Measurements from ENCODE around the gene CCDC86. TPM values are rescaled to one million over a fixed set of nuclear protein-coding genes. Genes with fewer than 3 reads are reported as not detected.

Gene CCDC86
- total and polyA plus RNA-seq, 9 of the 15 experiments (the other 6 are each of a cell fraction or from before 2014, with no cell fraction given): 4.6 to 102 (median 25.2) TPM

GRCh38 chr11:60848714-60849151 is 6.8 kb downstream of the CCDC86 start (continued):
- TF ChIP-seq TRIM24 (IDR thresholded peaks at IDR 0.05) (peak in 1 of 2 experiments; percentile 53; a peak in 1 of 4 replicates), MAFF (IDR thresholded peaks at IDR 0.05; ENCODE audit: low read length) (no peak), TAF7 (tag; IDR thresholded peaks at IDR 0.05) (no peak), GABPB2 (CRISPR knock-in tag; conservative IDR thresholded peaks at IDR 0.05) (no peak), ZNF75A (CRISPR knock-in tag; IDR thresholded peaks at IDR 0.05) (no peak), NUFIP1 (IDR thresholded peaks at IDR 0.05; ENCODE audit: partially characterized antibody) (no peak), ZFP30 (CRISPR knock-in tag; IDR thresholded peaks at IDR 0.05; ENCODE audit: borderline replicate concordance) (no peak), SRF (CRISPR knock-in tag; IDR thresholded peaks at IDR 0.05) (no peak), KAT8 (IDR thresholded peaks at IDR 0.05; ENCODE audit: low read depth) (no peak), CTCFL (IDR thresholded peaks at IDR 0.05; ENCODE audit: borderline replicate concordance, insufficient read depth, low read depth, low read length, poor library complexity, severe bottlenecking) (no peak), MTA2 (IDR thresholded peaks at IDR 0.05; ENCODE audit: low read depth) (no peak), ELF1 (tag; IDR thresholded peaks at IDR 0.05) (no peak), MAZ (CRISPR knock-in tag; conservative IDR thresholded peaks at IDR 0.05 in 1 of 2, IDR thresholded peaks at IDR 0.05 in 1 of 2) (peak; percentile 52 to 74; a peak in 2 of 4 replicates), NCOA2 (IDR thresholded peaks at IDR 0.05; ENCODE audit: partially characterized antibody in 2 of 2) (no peak), ZNF830 (CRISPR knock-in tag; IDR thresholded peaks at IDR 0.05) (no peak), ZNF143 (CRISPR knock-in tag; IDR thresholded peaks at IDR 0.05) (no peak)
- TF ChIP-seq, protein P1, sequence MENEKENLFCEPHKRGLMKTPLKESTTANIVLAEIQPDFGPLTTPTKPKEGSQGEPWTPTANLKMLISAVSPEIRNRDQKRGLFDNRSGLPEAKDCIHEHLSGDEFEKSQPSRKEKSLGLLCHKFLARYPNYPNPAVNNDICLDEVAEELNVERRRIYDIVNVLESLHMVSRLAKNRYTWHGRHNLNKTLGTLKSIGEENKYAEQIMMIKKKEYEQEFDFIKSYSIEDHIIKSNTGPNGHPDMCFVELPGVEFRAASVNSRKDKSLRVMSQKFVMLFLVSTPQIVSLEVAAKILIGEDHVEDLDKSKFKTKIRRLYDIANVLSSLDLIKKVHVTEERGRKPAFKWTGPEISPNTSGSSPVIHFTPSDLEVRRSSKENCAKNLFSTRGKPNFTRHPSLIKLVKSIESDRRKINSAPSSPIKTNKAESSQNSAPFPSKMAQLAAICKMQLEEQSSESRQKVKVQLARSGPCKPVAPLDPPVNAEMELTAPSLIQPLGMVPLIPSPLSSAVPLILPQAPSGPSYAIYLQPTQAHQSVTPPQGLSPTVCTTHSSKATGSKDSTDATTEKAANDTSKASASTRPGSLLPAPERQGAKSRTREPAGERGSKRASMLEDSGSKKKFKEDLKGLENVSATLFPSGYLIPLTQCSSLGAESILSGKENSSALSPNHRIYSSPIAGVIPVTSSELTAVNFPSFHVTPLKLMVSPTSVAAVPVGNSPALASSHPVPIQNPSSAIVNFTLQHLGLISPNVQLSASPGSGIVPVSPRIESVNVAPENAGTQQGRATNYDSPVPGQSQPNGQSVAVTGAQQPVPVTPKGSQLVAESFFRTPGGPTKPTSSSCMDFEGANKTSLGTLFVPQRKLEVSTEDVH (IDR thresholded peaks at IDR 0.05; ENCODE audit: low read depth, partially characterized antibody): no peak
- TF ChIP-seq, protein P2, sequence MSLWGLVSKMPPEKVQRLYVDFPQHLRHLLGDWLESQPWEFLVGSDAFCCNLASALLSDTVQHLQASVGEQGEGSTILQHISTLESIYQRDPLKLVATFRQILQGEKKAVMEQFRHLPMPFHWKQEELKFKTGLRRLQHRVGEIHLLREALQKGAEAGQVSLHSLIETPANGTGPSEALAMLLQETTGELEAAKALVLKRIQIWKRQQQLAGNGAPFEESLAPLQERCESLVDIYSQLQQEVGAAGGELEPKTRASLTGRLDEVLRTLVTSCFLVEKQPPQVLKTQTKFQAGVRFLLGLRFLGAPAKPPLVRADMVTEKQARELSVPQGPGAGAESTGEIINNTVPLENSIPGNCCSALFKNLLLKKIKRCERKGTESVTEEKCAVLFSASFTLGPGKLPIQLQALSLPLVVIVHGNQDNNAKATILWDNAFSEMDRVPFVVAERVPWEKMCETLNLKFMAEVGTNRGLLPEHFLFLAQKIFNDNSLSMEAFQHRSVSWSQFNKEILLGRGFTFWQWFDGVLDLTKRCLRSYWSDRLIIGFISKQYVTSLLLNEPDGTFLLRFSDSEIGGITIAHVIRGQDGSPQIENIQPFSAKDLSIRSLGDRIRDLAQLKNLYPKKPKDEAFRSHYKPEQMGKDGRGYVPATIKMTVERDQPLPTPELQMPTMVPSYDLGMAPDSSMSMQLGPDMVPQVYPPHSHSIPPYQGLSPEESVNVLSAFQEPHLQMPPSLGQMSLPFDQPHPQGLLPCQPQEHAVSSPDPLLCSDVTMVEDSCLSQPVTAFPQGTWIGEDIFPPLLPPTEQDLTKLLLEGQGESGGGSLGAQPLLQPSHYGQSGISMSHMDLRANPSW (CRISPR knock-in tag; IDR thresholded peaks at IDR 0.05): no peak
- TF ChIP-seq, protein P3, sequence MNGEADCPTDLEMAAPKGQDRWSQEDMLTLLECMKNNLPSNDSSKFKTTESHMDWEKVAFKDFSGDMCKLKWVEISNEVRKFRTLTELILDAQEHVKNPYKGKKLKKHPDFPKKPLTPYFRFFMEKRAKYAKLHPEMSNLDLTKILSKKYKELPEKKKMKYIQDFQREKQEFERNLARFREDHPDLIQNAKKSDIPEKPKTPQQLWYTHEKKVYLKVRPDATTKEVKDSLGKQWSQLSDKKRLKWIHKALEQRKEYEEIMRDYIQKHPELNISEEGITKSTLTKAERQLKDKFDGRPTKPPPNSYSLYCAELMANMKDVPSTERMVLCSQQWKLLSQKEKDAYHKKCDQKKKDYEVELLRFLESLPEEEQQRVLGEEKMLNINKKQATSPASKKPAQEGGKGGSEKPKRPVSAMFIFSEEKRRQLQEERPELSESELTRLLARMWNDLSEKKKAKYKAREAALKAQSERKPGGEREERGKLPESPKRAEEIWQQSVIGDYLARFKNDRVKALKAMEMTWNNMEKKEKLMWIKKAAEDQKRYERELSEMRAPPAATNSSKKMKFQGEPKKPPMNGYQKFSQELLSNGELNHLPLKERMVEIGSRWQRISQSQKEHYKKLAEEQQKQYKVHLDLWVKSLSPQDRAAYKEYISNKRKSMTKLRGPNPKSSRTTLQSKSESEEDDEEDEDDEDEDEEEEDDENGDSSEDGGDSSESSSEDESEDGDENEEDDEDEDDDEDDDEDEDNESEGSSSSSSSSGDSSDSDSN (IDR thresholded peaks at IDR 0.05; ENCODE audit: borderline replicate concordance in 1 of 2, low read depth in 2 of 2, low read length in 2 of 2): peak in 1 of 2 experiments; percentile 74; a peak in 1 of 4 replicates
